Retinal pigment epithelial cell (primary cell): ENCODE results near the gene ACP3.

Experiments
- DNase-seq: peaks from one replicate; pipeline ENCODE4 v3.0.0-alpha.2; 2010; ENCODE audit warnings: low read depth
- H3K4me3 ChIP-seq: 2 replicates; pipeline ENCODE4 v1.5.1; 2011; ENCODE audit warnings: mild to moderate bottlenecking, low read length, control low read depth, moderate library complexity
- CTCF ChIP-seq: conservative IDR thresholded peaks from 2 replicates; pipeline ENCODE4 v1.5.1; 2011; ENCODE audit warnings: low read depth, low read length, control low read depth, inconsistent platforms

ACP3 gene

GRCh38 chr3:132341746-132342145, 24.5 kb downstream of the ACP3 start:
- no peak for DNase-seq
- no peak overlapping the region for H3K4me3 ChIP-seq
- no peak for TF ChIP-seq CTCF

GRCh38 chr3:132342183-132342582, 25.0 kb downstream of the ACP3 start:
- DNase-seq, result no peak
- no peak overlapping the region for H3K4me3 ChIP-seq
- no peak for TF ChIP-seq CTCF

- no peak for TF ChIP-seq CTCF
- no peak for DNase-seq
Observed at GRCh38 chr3:132342610-132343009, 25.4 kb downstream of the ACP3 start.

GRCh38 chr3:132343018-132343612, 25.9 kb downstream of the ACP3 start:
- peak; percentile 87 for TF ChIP-seq CTCF
- no peak overlapping the region for H3K4me3 ChIP-seq
- peak; percentile 8 for DNase-seq

More at GRCh38 chr3:132342610-132343009, 25.4 kb downstream of the ACP3 start:
- H3K4me3 ChIP-seq, result no peak overlapping the region

GRCh38 chr3:132344666-132345280, 27.6 kb downstream of the ACP3 start:
- no peak for TF ChIP-seq CTCF
- no peak for DNase-seq

GRCh38 chr3:132346841-132347736, 29.9 kb downstream of the ACP3 start:
- TF ChIP-seq CTCF, result no peak
- H3K4me3 ChIP-seq, result no peak overlapping the region
- peak; percentile 11 for DNase-seq

More at GRCh38 chr3:132344666-132345280, 27.6 kb downstream of the ACP3 start:
- H3K4me3 ChIP-seq, result no peak overlapping the region
